H1 (cell line): ENCODE measurements around the gene LURAP1L.

Source experiments
- CHD1 ChIP-seq: IDR thresholded peaks from 2 replicates; pipeline ENCODE4 v1.6.1; 2012; ENCODE audit warnings: low read depth, low read length, improper control_type of control experiment
- TF ChIP-seq, protein P1 (sequence below): IDR thresholded peaks from 2 replicates; pipeline ENCODE4 v1.6.1; 2012; ENCODE audit warnings: inconsistent platforms
- TF ChIP-seq, protein P2 (sequence below), 3 experiments: IDR thresholded peaks; 1 replicate in 2 of 3; 2 replicates in 1 of 3; pipeline versions ENCODE4 v1.5.1 to v1.6.1; 2011; ENCODE audit warnings: low read length in 3 of 3, mild to moderate bottlenecking in 3 of 3, inconsistent platforms in 2 of 3, low read depth in 1 of 3, moderate library complexity in 1 of 3; ENCODE audit not compliant: insufficient read depth in 1 of 3; ENCODE audit errors: control extremely low read depth in 1 of 3

DNA sequence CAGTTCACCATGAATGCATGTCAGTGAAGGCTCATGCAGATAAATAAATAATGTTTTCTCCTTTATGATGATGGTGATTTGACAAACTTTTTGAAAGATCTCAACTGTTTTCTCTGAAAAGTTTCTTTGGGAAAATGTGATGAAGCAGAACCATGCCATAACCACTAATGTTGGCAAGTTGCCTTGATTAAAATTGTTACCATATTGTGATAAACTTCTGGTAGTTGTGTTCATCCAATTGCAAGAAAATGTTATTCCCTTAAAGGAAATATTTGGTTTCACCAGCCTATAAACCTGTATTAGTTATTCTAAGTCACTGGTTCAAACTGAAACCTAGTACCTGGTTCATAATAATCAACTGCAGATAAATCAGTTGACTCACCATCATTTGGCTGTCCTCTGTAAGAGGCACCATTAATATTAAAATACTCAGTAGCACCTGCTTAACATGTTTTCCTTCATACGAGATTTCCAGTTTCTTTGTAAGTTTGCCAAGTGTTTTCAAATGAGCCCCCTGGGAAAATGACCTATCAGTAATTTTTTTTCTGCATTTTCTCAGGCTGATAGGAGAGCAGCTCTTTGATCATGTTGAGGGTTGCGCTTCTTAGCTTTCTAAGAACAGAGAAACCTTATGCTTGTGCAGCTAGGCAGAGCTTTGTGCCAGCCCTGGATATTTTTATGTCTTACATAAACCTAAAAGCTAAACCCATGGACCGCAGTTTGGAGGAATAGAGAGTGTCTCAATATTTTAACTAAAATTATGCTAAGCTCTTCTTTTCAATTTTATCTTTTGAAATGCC, 88.0 kb downstream of the LURAP1L start:
- TF ChIP-seq, protein P1, sequence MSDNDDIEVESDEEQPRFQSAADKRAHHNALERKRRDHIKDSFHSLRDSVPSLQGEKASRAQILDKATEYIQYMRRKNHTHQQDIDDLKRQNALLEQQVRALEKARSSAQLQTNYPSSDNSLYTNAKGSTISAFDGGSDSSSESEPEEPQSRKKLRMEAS, result no peak
- TF ChIP-seq, protein P2, sequence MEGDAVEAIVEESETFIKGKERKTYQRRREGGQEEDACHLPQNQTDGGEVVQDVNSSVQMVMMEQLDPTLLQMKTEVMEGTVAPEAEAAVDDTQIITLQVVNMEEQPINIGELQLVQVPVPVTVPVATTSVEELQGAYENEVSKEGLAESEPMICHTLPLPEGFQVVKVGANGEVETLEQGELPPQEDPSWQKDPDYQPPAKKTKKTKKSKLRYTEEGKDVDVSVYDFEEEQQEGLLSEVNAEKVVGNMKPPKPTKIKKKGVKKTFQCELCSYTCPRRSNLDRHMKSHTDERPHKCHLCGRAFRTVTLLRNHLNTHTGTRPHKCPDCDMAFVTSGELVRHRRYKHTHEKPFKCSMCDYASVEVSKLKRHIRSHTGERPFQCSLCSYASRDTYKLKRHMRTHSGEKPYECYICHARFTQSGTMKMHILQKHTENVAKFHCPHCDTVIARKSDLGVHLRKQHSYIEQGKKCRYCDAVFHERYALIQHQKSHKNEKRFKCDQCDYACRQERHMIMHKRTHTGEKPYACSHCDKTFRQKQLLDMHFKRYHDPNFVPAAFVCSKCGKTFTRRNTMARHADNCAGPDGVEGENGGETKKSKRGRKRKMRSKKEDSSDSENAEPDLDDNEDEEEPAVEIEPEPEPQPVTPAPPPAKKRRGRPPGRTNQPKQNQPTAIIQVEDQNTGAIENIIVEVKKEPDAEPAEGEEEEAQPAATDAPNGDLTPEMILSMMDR (IDR thresholded peaks at IDR 0.05; ENCODE audit: control extremely low read depth in 1 of 3, insufficient read depth in 1 of 3, low read depth in 1 of 3, low read length in 3 of 3), result no peak
- no peak for TF ChIP-seq CHD1
